Measurements from ENCODE around the gene TLK1. TPM values are rescaled to one million over a fixed set of nuclear protein-coding genes. Genes with fewer than 3 reads are reported as not detected.

The TLK1 gene
- 18.3 and 21.6 TPM in 2 replicates for total RNA-seq

GRCh38 chr2:171160119-171160955 lies at the start of gene TLK1:
Gene TLK1 (minus strand): TSS chr2:171160893. CDS start chr2:171160428, 465 bp downstream.

Other genes with a start within 250 kb of the TLK1 start
- gene GORASP2, start 231.6 kb downstream of the TLK1 start, total RNA-seq, result 63.1 and 64.3 TPM in 2 replicates